ENCODE data around the gene XXYLT1.

DNA sequence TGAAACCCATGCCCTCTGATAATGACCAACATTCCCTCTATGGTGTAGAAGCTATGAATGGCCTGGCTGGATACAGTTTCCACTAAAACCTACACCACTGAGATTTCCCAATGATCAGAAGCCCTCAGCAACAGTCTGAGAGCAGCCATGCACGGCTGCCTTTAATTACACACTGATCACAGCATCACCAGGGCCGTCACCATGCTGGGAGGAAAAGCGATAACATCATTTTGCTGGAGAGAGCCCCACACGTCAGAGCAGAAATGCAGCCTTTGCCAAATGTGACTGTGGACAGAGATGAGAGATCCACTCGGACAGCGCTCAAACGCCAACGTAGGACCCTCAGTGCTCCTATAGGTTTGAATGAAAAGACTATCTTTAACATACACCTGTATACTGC is 135.0 kb downstream of the XXYLT1 start:
- TF ChIP-seq, protein P1, sequence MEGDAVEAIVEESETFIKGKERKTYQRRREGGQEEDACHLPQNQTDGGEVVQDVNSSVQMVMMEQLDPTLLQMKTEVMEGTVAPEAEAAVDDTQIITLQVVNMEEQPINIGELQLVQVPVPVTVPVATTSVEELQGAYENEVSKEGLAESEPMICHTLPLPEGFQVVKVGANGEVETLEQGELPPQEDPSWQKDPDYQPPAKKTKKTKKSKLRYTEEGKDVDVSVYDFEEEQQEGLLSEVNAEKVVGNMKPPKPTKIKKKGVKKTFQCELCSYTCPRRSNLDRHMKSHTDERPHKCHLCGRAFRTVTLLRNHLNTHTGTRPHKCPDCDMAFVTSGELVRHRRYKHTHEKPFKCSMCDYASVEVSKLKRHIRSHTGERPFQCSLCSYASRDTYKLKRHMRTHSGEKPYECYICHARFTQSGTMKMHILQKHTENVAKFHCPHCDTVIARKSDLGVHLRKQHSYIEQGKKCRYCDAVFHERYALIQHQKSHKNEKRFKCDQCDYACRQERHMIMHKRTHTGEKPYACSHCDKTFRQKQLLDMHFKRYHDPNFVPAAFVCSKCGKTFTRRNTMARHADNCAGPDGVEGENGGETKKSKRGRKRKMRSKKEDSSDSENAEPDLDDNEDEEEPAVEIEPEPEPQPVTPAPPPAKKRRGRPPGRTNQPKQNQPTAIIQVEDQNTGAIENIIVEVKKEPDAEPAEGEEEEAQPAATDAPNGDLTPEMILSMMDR (IDR thresholded peaks at IDR 0.05), result no peak
- TF ChIP-seq POLR2A (IDR thresholded peaks at IDR 0.05), result no peak

Data from adrenal gland (tissue), 5 donors.